ENCODE results near the gene PALM3.

GRCh38 chr19:14048443-14049153 lies 13.3 kb downstream of the PALM3 start:
- no peak for TF ChIP-seq CTCF (IDR thresholded peaks at IDR 0.05)
- TF ChIP-seq EP300 (IDR thresholded peaks at IDR 0.05): no peak

Measured in ovary (tissue), 3 donors.